Measurements from ENCODE around the gene INPP5D.

INPP5D gene

DNA sequence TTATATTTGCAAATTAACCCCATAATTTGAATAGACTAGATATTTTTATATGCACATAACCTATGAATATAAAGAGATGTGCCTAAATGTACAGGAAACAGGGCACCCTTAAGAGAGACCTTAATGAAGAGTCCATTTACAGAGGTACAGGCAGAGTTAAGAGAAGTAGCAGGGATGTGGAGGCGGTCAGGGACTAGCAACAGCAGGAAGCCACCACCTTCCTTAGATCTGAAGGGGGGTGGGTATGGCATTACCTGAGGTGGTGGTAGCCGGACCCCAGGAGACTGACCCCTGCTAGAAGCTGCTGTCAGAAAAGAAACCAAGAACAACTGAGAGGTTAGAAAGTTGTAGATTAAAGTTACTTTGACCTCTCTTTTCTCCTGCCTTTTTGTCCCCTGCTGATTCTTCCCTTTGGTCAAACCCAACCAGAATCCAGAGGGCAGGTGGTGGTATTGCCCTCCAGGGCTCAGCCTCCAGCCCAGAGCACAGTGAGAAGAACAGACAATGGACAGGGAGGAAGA is 166.4 kb downstream of the INPP5D start:
- DNase-seq (ENCODE audit: insufficient read length) (no peak), FAIRE-seq (no peak)
- TF ChIP-seq POLR2AphosphoS5 (IDR thresholded peaks at IDR 0.05; ENCODE audit: low read depth, low read length): no peak
- TF ChIP-seq POLR2A (IDR thresholded peaks at IDR 0.05; ENCODE audit: low read depth, low read length): no peak
- TF ChIP-seq TAF1 (IDR thresholded peaks at IDR 0.05; ENCODE audit: borderline replicate concordance, low read depth, low read length): no peak

- no peak for FAIRE-seq
- TF ChIP-seq POLR2A (IDR thresholded peaks at IDR 0.05; ENCODE audit: low read depth, low read length) (no peak), TAF1 (IDR thresholded peaks at IDR 0.05; ENCODE audit: borderline replicate concordance, low read depth, low read length) (no peak), POLR2AphosphoS5 (IDR thresholded peaks at IDR 0.05; ENCODE audit: low read depth, low read length) (no peak)
- DNase-seq (ENCODE audit: insufficient read length): no peak
Observed at GRCh38 chr2:233227346-233227978, 167.3 kb downstream of the INPP5D start.

DNA sequence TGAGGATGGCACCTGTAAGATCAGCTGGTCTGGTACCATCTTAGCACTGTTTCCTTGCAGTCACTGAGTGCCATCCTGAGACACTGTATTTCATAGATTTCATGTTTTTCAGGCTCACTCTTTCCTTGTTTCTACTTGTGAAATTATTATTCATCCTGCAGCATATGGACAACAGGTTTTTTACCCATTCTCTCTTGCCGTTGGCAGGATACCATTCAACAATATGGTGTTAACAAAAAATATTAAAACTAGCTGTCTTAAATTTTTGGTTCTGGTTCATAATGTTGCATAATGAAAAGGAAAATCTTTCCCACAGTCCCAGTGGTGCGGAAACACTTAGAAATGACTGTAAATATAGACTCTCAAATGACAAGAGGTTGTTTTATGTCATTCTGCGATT is 168.2 kb downstream of the INPP5D start:
- FAIRE-seq: no peak
- DNase-seq (ENCODE audit: insufficient read length): no peak
- TF ChIP-seq POLR2AphosphoS5 (IDR thresholded peaks at IDR 0.05; ENCODE audit: low read depth, low read length) (no peak), TAF1 (IDR thresholded peaks at IDR 0.05; ENCODE audit: borderline replicate concordance, low read depth, low read length) (no peak), POLR2A (IDR thresholded peaks at IDR 0.05; ENCODE audit: low read depth, low read length) (no peak)

GRCh38 chr2:233233618-233234230 is 173.6 kb downstream of the INPP5D start:
- TF ChIP-seq POLR2AphosphoS5 (IDR thresholded peaks at IDR 0.05; ENCODE audit: low read depth, low read length) (no peak), TAF1 (IDR thresholded peaks at IDR 0.05; ENCODE audit: borderline replicate concordance, low read depth, low read length) (no peak), POLR2A (IDR thresholded peaks at IDR 0.05; ENCODE audit: low read depth, low read length) (no peak)
- DNase-seq (ENCODE audit: insufficient read length) (no peak), FAIRE-seq (no peak)

DNA sequence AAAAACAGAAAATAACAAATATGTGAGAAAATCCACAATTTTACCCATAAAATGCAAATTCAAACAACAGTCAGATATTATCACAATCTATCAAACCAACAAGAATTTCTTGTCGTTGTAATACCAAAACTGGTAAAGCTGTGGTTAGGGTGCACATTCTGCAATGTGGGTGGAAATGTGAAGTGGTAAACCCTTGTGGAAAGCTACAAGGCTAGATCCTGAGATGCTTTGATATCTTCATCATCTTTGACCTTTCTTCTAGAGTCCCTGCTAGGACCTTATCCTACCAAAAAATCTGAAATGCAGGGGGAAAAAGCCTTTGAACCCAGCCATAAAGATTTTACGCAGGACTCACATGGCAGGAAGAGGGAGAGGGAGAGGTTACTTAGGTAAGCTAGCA is 174.1 kb downstream of the INPP5D start:
- peak; percentile 61 for FAIRE-seq
- TF ChIP-seq TAF1 (IDR thresholded peaks at IDR 0.05; ENCODE audit: borderline replicate concordance, low read depth, low read length) (no peak), POLR2AphosphoS5 (IDR thresholded peaks at IDR 0.05; ENCODE audit: low read depth, low read length) (no peak), POLR2A (IDR thresholded peaks at IDR 0.05; ENCODE audit: low read depth, low read length) (no peak)
- no peak for DNase-seq (ENCODE audit: insufficient read length)

DNA sequence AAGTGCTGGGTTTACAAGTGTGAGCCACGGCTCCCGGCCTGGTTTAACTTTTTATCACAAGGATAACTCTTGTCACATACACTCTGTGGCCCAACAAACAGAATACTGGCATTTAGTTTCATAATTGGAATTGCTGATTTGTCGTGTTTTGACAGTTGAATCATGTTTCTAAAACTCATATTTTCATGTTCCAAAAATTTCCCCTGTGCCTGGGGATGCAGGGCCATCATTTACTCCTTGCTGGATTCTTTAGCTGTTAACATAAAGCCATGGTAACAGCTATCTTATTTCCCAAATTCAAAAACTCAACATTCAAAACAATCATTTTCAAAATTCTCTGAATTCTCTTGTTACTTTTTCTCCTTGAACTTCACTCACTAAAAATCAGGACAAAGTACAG is 174.9 kb downstream of the INPP5D start:
- no peak for FAIRE-seq
- no peak for DNase-seq (ENCODE audit: insufficient read length)
- TF ChIP-seq TAF1 (IDR thresholded peaks at IDR 0.05; ENCODE audit: borderline replicate concordance, low read depth, low read length): no peak
- TF ChIP-seq POLR2A (IDR thresholded peaks at IDR 0.05; ENCODE audit: low read depth, low read length): no peak
- no peak for TF ChIP-seq POLR2AphosphoS5 (IDR thresholded peaks at IDR 0.05; ENCODE audit: low read depth, low read length)

GRCh38 chr2:233235977-233236376 is 175.8 kb downstream of the INPP5D start:
- FAIRE-seq (no peak), DNase-seq (ENCODE audit: insufficient read length) (no peak)
- TF ChIP-seq TAF1 (IDR thresholded peaks at IDR 0.05; ENCODE audit: borderline replicate concordance, low read depth, low read length): no peak
- no peak for TF ChIP-seq POLR2AphosphoS5 (IDR thresholded peaks at IDR 0.05; ENCODE audit: low read depth, low read length)
- TF ChIP-seq POLR2A (IDR thresholded peaks at IDR 0.05; ENCODE audit: low read depth, low read length): no peak

DNA sequence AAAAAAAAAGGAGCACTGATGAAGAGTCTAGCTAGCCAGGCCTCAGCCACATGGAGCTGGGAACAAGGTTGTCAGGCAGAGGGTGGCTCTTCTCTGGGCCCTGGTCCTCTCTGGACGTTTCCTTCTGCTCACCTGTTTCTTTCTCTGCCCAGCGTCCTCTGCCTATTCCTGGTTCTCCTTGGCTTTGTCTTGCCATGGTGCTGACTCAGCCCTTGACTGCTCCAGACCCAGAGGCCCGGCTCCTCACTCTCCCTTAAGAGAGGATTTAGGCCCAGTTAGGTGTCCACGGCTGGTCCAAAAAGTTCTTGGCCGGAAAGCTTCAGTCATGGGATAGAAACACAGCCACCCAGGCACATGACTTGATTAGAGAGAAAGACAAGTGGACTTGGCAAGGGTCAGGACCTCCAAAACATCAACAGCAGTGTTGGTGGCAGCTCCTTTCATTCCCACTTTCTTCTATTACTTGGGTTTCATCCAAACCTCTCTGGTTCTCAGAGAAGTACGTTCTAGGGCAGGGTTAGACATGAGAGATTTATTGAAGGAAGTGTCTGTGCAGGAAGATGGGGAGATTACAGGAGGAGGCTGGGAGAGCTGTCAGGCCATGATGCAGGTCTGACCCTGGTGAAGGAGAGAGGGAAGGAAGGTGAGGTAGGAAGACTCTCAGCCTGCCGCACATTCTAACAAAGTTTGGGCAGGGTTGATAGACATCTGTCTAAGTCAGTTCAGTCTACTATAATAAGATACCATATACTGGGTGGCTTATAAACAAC is 176.9 kb downstream of the INPP5D start:
- no peak for FAIRE-seq
- TF ChIP-seq TAF1 (IDR thresholded peaks at IDR 0.05; ENCODE audit: borderline replicate concordance, low read depth, low read length): no peak
- TF ChIP-seq POLR2AphosphoS5 (IDR thresholded peaks at IDR 0.05; ENCODE audit: low read depth, low read length): no peak
- TF ChIP-seq POLR2A (IDR thresholded peaks at IDR 0.05; ENCODE audit: low read depth, low read length): no peak
- no peak for DNase-seq (ENCODE audit: insufficient read length)

DNA sequence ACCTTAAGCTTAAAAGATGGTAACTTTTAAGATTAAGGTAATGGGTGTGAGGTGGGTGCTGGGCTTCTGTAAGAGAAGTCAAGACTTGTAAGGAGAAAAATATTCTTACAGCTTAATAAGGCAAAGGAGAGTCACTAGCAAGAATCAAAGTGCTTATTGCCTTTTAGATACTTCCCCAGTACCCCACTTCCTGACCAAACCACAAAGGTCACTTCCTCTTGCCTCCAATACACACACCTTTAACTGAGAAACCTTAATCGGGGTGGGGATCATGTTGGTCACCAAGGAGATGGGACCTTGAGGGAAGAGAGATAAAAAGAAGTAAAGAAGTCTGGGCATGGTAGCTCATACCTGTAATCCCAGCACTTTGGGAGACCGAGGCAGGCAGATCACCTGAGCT is 180.8 kb downstream of the INPP5D start:
- DNase-seq (ENCODE audit: insufficient read length) (peak; percentile 27), FAIRE-seq (peak; percentile 73)
- TF ChIP-seq POLR2AphosphoS5 (IDR thresholded peaks at IDR 0.05; ENCODE audit: low read depth, low read length) (no peak), POLR2A (IDR thresholded peaks at IDR 0.05; ENCODE audit: low read depth, low read length) (no peak), TAF1 (IDR thresholded peaks at IDR 0.05; ENCODE audit: borderline replicate concordance, low read depth, low read length) (no peak)

GRCh38 chr2:233241803-233242202 is 181.7 kb downstream of the INPP5D start:
- DNase-seq (ENCODE audit: insufficient read length) (no peak), FAIRE-seq (no peak)
- TF ChIP-seq POLR2A (IDR thresholded peaks at IDR 0.05; ENCODE audit: low read depth, low read length): no peak
- TF ChIP-seq TAF1 (IDR thresholded peaks at IDR 0.05; ENCODE audit: borderline replicate concordance, low read depth, low read length): no peak
- no peak for TF ChIP-seq POLR2AphosphoS5 (IDR thresholded peaks at IDR 0.05; ENCODE audit: low read depth, low read length)

GRCh38 chr2:233242231-233242927 is 182.2 kb downstream of the INPP5D start:
- TF ChIP-seq TAF1 (IDR thresholded peaks at IDR 0.05; ENCODE audit: borderline replicate concordance, low read depth, low read length): no peak
- FAIRE-seq: no peak
- DNase-seq (ENCODE audit: insufficient read length): no peak
